Spleen (tissue), 7 donors: ENCODE data around the gene PALLD.

Source experiments
- POLR2A ChIP-seq, 3 donors: fragments of 450-650 bp; IDR thresholded peaks; one replicate each; pipeline ENCODE4 v1.5.1; 2017; ENCODE audit warnings: antibody characterized with exemption in 3 of 3, mild to moderate bottlenecking in 1 of 3
- TF ChIP-seq, protein P1 (sequence below), 11 experiments: fragments of 200-600 bp in 7 of 11; fragments of 450-650 bp in 4 of 11; sonication (generic) in 4 of 11; IDR thresholded peaks in 8 of 11; conservative IDR thresholded peaks in 3 of 11; 1 replicate in 7 of 11; 2 replicates in 4 of 11; pipeline versions ENCODE4 v1.4.0 to v1.8.0; 2016 to 2021; ENCODE audit warnings: antibody characterized with exemption in 11 of 11, inconsistent platforms in 4 of 11, mild to moderate bottlenecking in 1 of 11
- donor health status: DM: no; HTN: no; CAD: no; lungs with moderate emphysema.
- donor health status: DM: no; HTN: no; CAD: no.
- donor health status: DM: no; HTN: no; CAD: no.

DNA sequence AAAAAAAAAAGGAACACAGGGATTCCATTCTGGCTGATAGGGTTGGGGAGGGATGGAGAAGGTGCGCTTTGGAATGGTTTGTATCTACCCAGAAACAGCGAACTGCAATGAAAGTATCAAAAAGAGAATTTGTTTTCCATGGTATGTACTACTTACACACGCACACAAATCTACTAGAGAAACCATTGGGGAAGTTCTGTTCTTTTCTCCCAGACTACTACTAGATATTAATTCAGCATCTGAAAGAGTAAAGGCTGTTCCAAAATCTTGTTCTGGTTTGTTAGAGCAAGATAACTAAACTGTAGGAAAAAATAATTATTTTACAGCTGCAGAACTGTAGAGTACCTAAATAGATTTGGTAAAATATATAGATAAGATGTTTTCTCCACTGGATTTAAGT lies 394.8 kb downstream of the PALLD start:
- TF ChIP-seq, protein P1, sequence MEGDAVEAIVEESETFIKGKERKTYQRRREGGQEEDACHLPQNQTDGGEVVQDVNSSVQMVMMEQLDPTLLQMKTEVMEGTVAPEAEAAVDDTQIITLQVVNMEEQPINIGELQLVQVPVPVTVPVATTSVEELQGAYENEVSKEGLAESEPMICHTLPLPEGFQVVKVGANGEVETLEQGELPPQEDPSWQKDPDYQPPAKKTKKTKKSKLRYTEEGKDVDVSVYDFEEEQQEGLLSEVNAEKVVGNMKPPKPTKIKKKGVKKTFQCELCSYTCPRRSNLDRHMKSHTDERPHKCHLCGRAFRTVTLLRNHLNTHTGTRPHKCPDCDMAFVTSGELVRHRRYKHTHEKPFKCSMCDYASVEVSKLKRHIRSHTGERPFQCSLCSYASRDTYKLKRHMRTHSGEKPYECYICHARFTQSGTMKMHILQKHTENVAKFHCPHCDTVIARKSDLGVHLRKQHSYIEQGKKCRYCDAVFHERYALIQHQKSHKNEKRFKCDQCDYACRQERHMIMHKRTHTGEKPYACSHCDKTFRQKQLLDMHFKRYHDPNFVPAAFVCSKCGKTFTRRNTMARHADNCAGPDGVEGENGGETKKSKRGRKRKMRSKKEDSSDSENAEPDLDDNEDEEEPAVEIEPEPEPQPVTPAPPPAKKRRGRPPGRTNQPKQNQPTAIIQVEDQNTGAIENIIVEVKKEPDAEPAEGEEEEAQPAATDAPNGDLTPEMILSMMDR (IDR thresholded peaks at IDR 0.05 in 8 of 11, conservative IDR thresholded peaks at IDR 0.05 in 3 of 11): no peak
- TF ChIP-seq POLR2A (IDR thresholded peaks at IDR 0.05): no peak
